Stimulated activated CD4-positive, alpha-beta T cell treated with anti-CD3 and anti-CD28 coated beads, Interleukin-15, amount 100 ng/mL, for 48 hours (primary cell): ENCODE results near the gene ANO8.

Experiments
- DNase-seq, 2 donors: peaks; one replicate each; pipeline ENCODE4 v3.0.0-alpha.2; 2020; ENCODE audit warnings: low read depth in 2 of 2

Gene ANO8

GRCh38 chr19:17328517-17329365 lies 5.9 kb downstream of the ANO8 start:
- no peak for DNase-seq

GRCh38 chr19:17327654-17328516 lies 6.8 kb downstream of the ANO8 start:
- no peak for DNase-seq

- DNase-seq: no peak
These were observed 7.5 kb downstream of the ANO8 start for GRCh38 chr19:17327068-17327653.

GRCh38 chr19:17326595-17326966 lies 8.1 kb downstream of the ANO8 start:
- no peak for DNase-seq

- DNase-seq: no peak
These were observed 8.6 kb downstream of the ANO8 start for GRCh38 chr19:17325881-17326594.

- DNase-seq: no peak
These were observed 9.5 kb downstream of the ANO8 start for GRCh38 chr19:17325133-17325532.

GRCh38 chr19:17324357-17325114 lies 10.1 kb downstream of the ANO8 start:
- DNase-seq: no peak

GRCh38 chr19:17323964-17324332 lies 10.7 kb downstream of the ANO8 start:
- DNase-seq: no peak

- DNase-seq: no peak
These were observed 11.2 kb downstream of the ANO8 start for GRCh38 chr19:17323300-17323963.

GRCh38 chr19:17322854-17323253 lies 11.8 kb downstream of the ANO8 start:
- no peak for DNase-seq

GRCh38 chr19:17321655-17322489 lies 12.8 kb downstream of the ANO8 start:
- no peak for DNase-seq

GRCh38 chr19:17320435-17320834 lies 14.2 kb downstream of the ANO8 start:
- no peak for DNase-seq

GRCh38 chr19:17319473-17320238 lies 15.0 kb downstream of the ANO8 start:
- no peak for DNase-seq

- no peak for DNase-seq
These were observed 15.7 kb downstream of the ANO8 start for GRCh38 chr19:17318966-17319365.

- DNase-seq: no peak
These were observed 20.6 kb downstream of the ANO8 start for GRCh38 chr19:17314007-17314593.

- DNase-seq: no peak
These were observed 22.2 kb downstream of the ANO8 start for GRCh38 chr19:17312189-17313113.

- DNase-seq: no peak
These were observed 23.0 kb downstream of the ANO8 start for GRCh38 chr19:17311455-17312188.
